Measurements from ENCODE around the gene NAT14.
"Not testable (repeated sequence)": the region's sequence is repeated elsewhere in the genome, so short reads cannot be mapped to it uniquely, and the experiment has no call there.

NAT14 gene, protein sequence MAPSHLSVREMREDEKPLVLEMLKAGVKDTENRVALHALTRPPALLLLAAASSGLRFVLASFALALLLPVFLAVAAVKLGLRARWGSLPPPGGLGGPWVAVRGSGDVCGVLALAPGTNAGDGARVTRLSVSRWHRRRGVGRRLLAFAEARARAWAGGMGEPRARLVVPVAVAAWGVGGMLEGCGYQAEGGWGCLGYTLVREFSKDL
- long read RNA-seq, donor 1, transcript NAT14-201 (3 exons, 1,536 nt) = major isoform, 25 of 91 reads
- long read RNA-seq, donor 1, partial matches to known transcripts = 62 of 91 reads
- long read RNA-seq, donor 1, other reads (novel, unspliced or antisense) = 0 of 91 reads
- long read RNA-seq, donor 2, transcript NAT14-201 (3 exons, 1,536 nt) = major isoform, 22 of 23 reads
- long read RNA-seq, donor 2, partial matches to known transcripts = 0 of 23 reads
- long read RNA-seq, donor 2, other reads (novel, unspliced or antisense) = 0 of 23 reads
- long read RNA-seq, donor 3, transcript NAT14-201 (3 exons, 1,536 nt) = major isoform, 5 of 9 reads
- long read RNA-seq, donor 3, partial matches to known transcripts = 0 of 9 reads
- long read RNA-seq, donor 3, other reads (novel, unspliced or antisense) = 0 of 9 reads
- long read RNA-seq, donor 4, transcript NAT14-201 (3 exons, 1,536 nt) = major isoform, 15 of 19 reads
- long read RNA-seq, donor 4, partial matches to known transcripts = 0 of 19 reads
- long read RNA-seq, donor 4, other reads (novel, unspliced or antisense) = 0 of 19 reads
- long read RNA-seq, donor 5, transcript NAT14-201 (3 exons, 1,536 nt) = major isoform, 18 of 22 reads
- long read RNA-seq, donor 5, partial matches to known transcripts = 0 of 22 reads
- long read RNA-seq, donor 5, other reads (novel, unspliced or antisense) = 0 of 22 reads
- long read RNA-seq, donor 6, transcript NAT14-201 (3 exons, 1,536 nt) = major isoform, 29 of 30 reads
- long read RNA-seq, donor 6, partial matches to known transcripts = 0 of 30 reads
- long read RNA-seq, donor 6, other reads (novel, unspliced or antisense) = 0 of 30 reads
- long read RNA-seq, donor 7, transcript NAT14-201 (3 exons, 1,536 nt) = major isoform, 30 of 31 reads
- long read RNA-seq, donor 7, partial matches to known transcripts = 0 of 31 reads
- long read RNA-seq, donor 7, other reads (novel, unspliced or antisense) = 0 of 31 reads
- long read RNA-seq, donor 8, transcript NAT14-201 (3 exons, 1,536 nt) = major isoform, 17 of 20 reads
- long read RNA-seq, donor 8, partial matches to known transcripts = 0 of 20 reads
- long read RNA-seq, donor 8, other reads (novel, unspliced or antisense) = 0 of 20 reads

DNA sequence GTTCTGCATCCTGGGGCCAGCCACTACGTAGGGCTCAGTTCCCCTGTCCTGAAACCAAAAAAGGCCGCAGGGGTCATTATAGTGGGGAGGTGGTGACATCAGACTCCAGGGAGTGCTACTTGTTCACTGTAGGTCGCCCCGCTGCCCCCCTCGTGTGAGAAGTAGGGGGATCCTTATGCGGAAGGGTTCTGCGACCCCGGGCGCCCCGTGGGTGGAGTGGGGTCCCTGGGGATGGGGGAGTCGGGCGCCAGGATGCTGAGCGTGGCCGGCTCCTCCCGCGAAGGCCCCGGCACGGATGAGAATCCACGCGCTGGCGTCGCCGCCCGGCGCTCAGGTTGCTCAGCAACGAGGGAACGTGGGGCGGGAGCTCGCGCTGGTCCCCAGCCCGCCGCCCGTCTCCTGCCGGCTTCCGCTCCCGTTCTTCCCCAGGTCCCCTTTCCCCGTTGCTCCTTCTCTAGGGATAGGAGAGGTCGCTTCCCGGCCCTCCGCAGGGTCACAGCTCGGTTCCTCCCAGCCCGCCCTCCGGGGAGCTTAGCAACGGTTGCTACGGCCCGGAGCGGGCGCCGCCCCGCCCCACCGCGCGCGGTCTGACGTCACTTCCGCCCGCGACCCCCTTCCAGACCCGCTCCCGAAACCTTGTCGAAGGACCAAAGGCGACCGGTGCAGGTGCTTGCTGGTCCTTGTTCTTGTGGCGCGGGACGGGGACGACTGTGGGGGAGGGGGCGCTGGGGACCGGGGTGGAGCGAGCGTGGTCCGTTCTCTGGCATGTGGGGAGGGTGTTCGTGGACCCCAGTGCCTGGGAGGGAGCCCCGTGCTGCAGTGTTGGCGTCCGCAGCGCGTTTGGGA lies at the start of gene NAT14:
TSS of gene NAT14 (plus strand) at position 596 of the 846 bp plus-strand sequence. CDS start 521 bp downstream, outside the sequence.
- peak; percentile 89 for DNase-seq

DNA sequence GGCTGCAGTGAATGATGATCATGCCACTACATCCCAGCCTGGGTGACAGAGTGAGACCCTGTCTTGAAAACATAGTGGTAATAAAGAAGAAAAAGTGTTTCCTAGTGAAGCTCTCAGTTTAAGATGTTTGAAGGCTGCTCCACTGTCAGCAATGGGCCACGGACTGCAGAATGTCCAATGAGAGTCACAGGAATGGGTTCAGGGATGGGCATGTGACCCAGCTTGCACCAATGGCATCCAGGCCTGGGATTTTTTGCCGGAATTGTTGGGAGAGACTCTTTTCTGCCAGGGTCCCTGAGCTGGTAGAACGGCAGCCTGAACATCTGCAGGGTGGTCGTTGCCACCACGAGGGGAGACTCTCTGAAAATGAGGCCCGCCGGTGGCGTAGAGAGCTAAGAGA lies 48.1 kb upstream of the NAT14 start:
- no peak for DNase-seq

DNA sequence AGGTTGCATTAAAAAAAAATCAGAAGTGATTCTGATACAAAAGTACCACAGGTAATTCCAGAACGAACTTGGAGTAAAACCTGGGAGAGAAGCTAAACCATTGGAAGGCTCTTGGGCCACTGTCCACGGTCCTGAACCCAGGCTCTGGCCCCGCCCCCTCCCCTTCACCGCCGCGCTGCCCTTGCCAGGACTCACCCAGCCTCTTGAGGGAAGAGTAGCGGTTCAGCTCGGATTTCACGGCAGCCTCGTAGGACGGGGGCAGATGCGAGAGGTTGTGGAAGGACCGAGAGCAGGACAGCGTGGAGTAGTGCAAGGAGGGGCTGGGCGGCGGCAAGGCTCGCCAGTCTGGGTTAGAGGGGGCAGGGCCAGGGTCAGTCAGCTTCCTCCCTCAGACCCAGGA lies 47.6 kb upstream of the NAT14 start:
- DNase-seq = peak; percentile 53

DNA sequence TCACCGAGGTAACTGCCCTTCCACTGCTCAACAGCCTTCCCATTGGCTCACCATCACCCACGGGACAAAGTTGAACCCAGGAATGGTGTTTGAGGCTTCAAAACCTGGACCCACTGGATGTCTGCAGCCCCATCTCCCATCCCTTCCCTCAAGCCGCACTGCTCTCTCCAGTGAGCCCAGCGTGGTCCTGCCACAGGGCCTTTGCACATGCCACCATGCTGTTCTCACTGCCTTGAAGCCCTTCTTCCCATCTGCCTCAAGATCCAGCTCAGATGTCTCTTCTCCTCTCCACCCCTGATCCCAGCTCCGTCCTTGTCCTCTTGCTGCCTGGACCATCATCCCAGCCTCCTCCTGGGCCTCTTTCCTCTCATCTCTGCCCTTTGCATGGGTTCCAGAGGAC lies 45.9 kb upstream of the NAT14 start:
- no peak for DNase-seq

DNA sequence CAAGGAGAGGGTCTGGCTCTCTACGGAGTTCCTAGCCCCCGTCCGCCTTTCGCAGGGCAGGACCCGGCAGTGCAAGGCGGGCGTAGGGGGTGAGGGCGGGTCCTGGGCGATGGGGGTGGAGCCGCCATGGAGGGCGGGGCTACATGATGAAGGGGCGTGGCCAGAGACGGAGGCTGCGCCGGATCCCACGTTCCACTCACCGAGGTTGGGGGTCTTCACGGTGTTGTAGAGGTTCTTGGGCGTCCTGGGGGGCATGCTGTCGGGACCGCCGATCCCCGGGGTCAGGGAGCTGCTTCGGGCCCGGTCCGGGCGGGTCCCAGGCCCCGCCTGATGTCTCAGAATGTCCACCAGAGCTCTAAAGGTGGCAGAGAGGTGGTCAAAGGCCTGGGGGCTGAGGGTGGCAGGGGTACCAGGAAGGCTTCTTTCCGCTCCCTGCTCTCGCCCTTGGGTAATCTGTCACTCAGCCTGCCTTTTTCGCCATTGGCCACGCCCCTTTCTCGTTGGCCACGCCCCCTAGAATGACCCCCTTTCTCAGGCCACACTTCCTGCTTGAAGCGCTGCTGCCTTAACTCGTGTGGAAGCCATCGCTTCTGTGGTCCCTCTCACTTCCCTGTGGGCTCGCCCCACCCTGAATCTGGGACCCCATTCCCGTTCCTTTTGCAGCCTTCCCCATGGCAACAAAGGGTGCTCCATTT lies 44.4 kb upstream of the NAT14 start:
- no peak for DNase-seq

DNA sequence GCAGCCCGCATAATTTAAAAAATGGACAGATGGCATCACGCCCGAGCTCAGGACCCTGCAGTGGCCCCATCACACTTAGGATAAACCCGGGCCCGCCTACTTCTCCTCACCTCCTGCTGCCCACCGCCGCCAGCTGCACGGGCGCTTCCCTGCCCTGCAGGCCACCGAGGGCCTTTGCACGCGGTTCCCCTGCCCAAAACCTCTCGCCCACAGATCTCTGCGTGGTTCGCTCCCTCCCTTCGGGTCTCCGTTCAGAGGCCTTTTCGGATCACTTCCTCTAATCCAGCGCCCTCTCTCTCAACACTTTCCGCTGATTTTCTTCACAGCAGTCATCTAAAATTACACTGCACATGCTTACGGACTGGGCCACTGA lies 43.7 kb upstream of the NAT14 start:
- no peak for DNase-seq

DNA sequence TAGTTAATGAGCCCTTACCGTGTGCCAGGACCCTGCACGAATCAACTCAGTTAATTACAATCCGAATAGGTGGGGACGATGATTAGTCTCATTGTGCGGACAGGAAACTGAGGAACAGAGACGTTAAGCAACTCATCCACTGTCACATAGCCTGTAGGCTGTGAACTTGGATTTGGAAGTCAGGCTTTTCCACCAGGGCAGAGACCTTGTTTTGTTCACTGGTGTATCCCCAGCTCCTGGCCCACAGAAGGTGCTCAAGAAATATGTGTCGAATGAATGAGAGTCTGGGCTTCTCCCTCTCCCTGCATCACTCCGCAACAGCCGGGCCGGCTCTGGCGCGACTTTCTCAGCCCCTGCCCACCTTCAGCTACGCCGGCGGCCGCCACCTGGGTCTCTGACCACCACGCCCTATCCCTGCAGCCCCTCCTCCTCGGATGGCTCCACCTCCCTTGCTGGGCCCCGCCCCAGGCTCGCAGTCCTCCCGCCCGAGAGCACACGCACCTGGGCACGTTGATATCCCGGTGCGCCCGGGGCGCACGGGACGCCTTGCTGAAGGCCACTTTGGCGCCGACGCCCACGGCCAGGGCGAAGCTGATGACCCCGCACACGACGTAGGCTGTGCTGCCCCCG lies 43.2 kb upstream of the NAT14 start:
- DNase-seq = no peak

DNA sequence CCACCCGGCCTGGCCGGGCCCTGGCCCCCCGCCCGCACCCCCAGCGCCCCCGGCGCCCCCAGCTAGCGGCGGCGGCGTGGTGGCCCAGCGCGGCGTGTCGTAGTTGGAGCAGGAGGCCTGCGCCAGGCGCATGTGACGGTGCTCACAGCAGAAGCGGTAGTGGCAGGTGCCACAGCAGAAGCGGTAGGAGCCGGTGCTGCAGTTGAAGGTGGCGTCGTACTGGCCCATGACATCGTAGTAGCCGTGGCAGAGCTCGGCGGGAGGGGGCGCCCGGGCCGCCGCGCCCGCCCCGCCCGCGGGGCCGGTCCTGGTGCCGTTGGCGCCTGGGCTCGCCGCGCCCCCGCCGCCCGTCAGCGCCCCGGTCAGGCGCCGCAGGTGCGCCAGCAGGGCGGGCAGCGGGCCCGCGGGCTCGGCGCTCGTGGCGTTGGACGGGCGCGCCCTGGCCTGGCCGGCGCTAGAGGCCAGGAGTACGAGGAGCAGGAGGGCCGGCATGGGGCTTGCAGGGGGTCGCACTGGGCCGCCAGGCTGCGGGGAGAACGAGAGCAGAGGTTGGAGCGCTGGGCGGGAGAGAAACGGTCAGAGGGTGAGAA lies 42.5 kb upstream of the NAT14 start:
- DNase-seq = no peak

DNA sequence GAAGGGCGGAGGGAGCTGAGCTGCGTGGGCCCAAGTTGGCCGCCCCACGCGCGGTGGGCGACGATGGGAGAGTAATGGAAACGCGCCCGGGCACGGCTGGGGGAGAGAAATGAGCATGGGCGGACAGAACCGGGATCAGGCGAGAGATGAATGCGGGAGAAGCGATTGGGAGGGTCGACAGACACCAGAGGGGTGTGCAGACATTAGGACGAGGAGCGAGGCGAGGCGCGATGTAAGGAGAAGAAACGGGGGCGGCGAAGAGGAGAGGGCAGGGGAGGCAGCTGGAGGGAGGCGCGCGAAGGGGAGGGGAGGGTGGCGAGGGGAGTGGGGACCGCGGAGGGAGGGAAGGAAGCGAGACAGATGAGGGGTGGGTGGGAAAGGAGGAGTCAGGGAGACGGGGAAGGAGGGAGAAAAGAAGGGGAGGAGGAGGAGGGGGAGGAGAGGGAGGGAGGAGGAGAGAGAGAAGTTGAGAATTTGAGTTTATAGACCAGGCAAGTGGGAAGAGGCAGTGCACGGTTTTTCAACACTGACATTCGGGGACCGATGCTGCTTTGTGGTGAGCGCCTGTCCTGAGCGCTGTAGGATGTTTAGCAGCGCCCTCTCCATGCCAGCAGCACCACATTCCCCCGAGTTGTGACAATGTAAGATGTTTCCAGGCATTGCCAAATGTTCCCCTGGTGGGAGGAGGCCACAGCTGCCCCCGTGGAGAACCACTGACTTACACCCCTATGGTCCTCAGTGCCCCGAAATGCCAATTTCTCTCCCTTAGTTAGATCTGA lies 41.8 kb upstream of the NAT14 start, which contains the start of gene SHISA7:
TSS of gene SHISA7 (minus strand) at position 256 of the 779 bp plus-strand sequence. CDS start 437 bp downstream, outside the sequence.
- DNase-seq = no peak

DNA sequence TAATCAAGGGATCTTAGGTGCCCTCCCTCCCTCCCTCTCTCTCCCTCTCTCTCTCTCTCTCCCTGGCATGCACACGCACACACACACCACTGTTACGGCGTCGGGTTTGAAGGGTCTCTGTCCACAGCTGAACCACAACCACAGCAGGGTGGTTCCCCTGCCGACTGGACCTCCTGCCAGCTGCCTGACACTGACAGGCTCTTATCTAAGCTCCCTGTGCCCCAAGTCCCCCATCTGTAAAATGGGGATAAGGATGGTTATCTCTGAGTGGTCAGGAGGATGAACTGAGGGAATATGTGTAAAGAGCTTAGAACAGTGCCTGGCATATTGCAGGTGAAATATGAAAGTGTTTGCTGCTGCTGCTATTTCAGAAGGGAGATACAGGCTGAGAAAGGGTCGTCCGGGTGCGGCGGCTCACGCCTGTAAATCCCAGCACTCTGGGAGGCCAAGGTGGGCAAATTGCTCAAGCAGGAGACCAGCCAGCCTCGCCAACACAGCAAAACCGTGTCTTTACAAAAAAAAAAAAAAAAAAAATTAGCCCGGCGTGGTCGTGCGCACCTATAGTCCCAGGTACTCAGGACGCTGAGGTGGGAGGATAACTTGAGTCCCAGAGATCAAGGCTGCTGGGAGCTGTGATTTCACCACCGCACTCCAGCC lies 41.0 kb upstream of the NAT14 start:
- no peak for DNase-seq

DNA sequence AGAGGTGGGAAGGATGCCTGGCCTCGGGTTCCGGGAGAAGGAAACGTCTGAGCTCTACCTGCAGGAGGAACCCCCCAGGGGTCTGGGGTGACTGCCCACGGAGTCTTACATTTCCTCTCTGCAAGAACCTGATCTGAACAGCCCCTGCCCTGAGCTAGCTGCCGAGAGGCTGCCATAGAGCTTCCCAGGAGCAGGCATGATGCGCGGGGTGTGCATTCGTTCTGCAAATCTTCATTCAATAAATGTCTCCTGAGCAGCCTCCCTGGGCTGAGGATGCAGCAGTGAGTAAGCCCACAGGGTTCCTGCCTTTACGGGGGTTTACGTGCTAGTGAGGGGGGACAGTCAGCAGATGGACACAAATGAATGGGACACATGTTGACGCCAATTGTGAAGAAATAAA lies 40.3 kb upstream of the NAT14 start:
- DNase-seq = no peak

DNA sequence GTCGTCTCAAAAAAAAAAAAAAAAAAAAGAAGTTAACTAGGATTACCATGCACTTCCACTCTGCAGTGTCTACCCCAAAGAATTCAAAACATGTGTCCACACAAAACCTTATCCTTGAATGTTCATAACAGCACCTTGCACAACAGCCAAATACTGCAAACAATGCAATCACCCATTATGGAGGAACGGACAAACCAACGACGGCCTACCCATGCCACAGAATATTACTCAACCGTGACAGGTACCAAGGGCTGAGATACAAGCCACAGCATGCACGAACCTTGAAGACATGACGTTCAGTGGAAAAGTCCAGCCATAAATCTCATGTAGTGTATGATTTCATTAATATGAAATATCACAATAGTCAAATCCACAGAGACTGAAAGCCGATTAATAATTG lies 38.9 kb upstream of the NAT14 start:
- DNase-seq = no peak

DNA sequence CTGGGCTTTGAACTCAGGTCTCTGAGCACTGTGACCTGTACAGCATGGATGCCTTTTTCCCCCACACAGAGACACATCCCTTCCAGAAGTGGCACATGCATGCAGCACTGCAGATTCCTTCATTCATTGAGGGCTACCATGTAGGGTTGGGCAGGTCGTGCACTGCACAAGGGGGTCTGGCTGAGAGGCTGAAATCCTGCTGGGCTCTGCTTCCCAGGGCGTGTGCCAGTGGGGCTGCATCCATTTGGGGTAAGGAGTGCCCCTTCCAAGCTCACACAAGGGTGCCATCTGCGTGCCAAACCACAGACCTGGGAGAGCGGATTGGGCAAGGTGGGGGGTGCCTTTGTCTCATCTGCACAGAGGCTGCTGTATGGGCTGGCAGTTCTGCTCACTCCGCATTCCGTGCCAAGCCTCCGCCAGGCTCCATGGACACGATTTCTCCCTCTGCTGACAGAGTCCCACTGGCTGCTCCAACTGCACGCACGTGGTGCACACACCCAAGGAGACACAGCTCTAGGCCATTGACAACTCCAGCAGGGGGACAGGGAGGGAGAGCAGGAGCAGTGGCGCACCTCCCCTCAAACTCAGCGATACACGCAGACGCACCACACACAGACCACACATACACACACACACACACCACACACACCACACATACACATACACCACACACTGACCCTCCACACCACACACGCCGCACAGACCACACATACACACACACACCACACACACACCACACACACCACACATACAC lies 37.4 kb upstream of the NAT14 start:
- no peak for DNase-seq

DNA sequence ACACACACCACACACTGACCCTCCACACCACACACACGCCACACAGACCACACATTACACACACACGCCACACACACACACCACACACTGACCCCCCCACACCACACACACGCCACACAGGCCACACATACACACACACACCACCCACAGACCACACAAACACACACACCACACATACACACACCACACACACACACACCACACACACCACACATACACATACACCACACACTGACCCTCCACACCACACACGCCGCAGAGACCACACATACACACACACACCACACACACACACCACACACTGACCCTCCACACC lies 36.9 kb upstream of the NAT14 start:
- not testable (repeated sequence) for DNase-seq

DNA sequence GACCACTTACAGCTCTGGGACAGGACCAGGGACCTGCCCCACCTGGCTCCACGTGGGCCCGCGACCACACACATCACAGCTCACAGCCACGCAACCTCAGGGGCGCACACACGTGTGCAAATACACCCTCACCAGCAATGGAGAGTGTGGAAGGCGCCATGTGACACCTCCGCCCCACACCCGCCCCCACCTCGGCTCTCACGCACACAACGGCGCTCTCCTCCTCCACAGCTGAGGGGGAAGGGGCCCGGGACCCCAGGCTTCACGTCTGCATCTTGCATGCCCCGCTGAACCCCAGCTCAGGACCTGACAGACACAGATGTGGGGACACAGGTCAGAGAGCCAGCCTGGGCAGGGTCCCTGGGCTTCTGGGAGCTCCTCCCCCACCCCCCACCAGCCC lies 35.5 kb upstream of the NAT14 start:
- no peak for DNase-seq

DNA sequence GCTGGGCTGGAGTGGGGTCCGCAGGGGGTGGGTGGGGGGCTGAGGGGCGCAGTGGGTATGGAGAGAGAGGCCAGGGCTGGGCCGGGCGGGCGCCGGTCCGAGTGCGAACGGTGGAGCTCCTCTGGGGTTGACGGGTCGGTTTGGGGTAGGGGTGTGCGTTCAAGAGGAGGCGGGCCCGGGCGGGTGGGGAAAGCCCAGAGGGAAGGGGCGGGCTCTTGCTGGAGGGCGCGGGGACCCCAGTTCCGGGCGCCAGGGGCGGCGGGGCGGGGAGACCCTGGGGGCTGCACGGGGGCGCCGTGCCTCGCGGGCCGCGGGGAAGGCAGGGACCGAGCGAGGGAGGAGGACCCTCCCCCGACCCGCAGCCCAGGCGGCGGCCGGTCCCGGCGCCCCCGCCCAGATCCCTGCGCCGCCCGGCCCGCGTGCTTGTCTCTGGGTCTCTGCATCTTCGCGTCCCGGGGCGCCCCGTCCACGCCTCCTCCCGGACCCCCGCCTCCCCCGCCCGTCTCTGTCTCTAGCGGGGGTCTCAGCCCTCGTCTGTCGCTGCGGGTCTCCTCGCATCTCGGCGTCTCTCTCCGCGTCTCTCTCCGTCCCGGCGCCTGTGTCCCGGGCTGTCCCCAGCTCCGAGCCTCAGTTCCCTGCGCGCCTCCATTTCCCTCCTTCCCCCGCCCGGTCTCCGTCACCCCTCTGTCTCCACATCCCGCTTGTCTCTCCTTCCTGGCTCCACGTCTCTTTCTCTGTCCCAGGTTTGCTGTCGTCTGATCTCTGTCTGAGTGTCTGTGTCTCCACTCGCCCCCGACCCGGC lies 33.6 kb upstream of the NAT14 start:
- DNase-seq = no peak

Data from right kidney (tissue), 9 donors.